Measurements from ENCODE around the gene TOP3A. TPM values are rescaled to one million over a fixed set of nuclear protein-coding genes. Genes with fewer than 3 reads are reported as not detected.

Gene TOP3A
- total and polyA plus RNA-seq, 2 donors (not counting 1 experiment from before 2014, with no cell fraction given) = 13.4 to 55.8 TPM

GRCh38 chr17:18236494-18236893 lies 78.3 kb downstream of the TOP3A start:
- Histone ChIP-seq H4K20me1 (ENCODE audit: control insufficient read depth, insufficient read depth, low read length, poor library complexity, severe bottlenecking) (no peaks in the 10 kb centered on the region), H3K4me1 (ENCODE audit: control insufficient read depth in 2 of 2, insufficient read depth in 2 of 2, low read length in 2 of 2) (no peaks in the 10 kb centered on the region), H3K36me3 (replicated peaks in 1 of 2; ENCODE audit: control extremely low read depth in 1 of 2, control insufficient read depth in 1 of 2, extremely low read depth in 1 of 2, insufficient read depth in 2 of 2, low read length in 1 of 2) (peaks cover 0 to 18% of the 10 kb centered on the region in 2 experiments), H3K27me3 (replicated peaks in 1 of 4; ENCODE audit: control extremely low read depth in 1 of 4, control insufficient read depth in 3 of 4, insufficient read depth in 4 of 4, low read length in 3 of 4) (no peaks in the 10 kb centered on the region), H3K4me2 (replicated peaks; ENCODE audit: low read depth, low read length, poor library complexity, severe bottlenecking) (no peak overlapping the region), H3K9me3 (ENCODE audit: control extremely low read depth in 1 of 3, control insufficient read depth in 2 of 3, insufficient read depth in 1 of 3, low read length in 2 of 3) (no peaks in the 10 kb centered on the region), H3K27ac (ENCODE audit: low read length in 2 of 2) (no peak overlapping the region), H3K79me2 (ENCODE audit: control insufficient read depth, insufficient read depth, low read length) (no peaks in the 10 kb centered on the region), H3K4me3 (ENCODE audit: control extremely low read depth in 1 of 5, extremely low read depth in 1 of 5, insufficient read depth in 1 of 5, low read depth in 2 of 5, low read length in 4 of 5) (no peak overlapping the region), H3K9ac (ENCODE audit: low read length) (no peak overlapping the region), H2AFZ (ENCODE audit: insufficient read depth, low read depth, low read length, poor library complexity, severe bottlenecking) (no peak overlapping the region)
- Mint-ChIP-seq H3K27me3 (no peaks in the 10 kb centered on the region), H3K4me3 (no peak overlapping the region), H3K9me3 (ENCODE audit: insufficient read depth) (no peaks in the 10 kb centered on the region), H3K4me1 (no peaks in the 10 kb centered on the region), H3K27ac (no peak overlapping the region)
- DNase-seq (no peak), ATAC-seq (ENCODE audit: low read depth) (no peak)
- ChIA-PET POLR2A (no interaction called here), CTCF (no interaction called here)
- WGBS (ENCODE audit: insufficient coverage) = 96% methylated on average over 18 of the region's 18 CpGs
- no peak for TF ChIP-seq CTCF (IDR thresholded peaks at IDR 0.05)
- no peak for TF ChIP-seq EZH2 (IDR thresholded peaks at IDR 0.05; ENCODE audit: borderline replicate concordance, insufficient read depth, low read depth, low read length, poor library complexity, severe bottlenecking)
- intact Hi-C loops (cut with micrococcal nuclease) = no loop called here

DNA sequence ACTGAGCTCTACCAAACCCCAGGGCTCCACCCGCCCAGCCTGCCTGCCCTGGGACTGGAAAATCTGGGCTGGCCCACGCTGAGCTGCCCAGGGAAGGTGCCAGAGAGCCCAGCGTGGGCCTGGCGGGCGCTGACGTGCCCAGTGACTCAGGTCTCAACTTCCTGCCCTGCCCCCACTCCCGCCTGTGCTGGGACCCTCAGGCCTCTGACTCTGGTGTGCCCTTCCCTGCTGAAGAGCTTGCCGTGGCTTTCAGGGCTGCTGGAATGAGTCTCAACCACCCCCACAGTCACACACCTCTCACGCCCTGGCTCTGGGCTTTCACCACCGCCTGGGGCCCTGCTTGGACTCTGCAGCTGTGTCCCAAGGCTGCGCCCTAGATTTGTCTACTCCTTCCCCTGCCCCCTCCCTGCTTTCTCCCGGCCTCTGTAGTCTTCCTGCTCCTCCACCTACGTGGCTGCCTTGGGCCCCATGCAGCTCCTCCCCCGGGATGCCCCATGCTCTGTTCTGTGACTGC lies 79.0 kb downstream of the TOP3A start:
- whole genome bisulfite sequencing (ENCODE audit: insufficient coverage) = 85% methylated on average over 14 of the region's 14 CpGs
- CTCF ChIA-PET = no interaction called here

More for the DNA sequence above, 79.0 kb downstream of the TOP3A start:
- ATAC-seq (ENCODE audit: low read depth) = no peak
- TF ChIP-seq EZH2 (IDR thresholded peaks at IDR 0.05; ENCODE audit: borderline replicate concordance, insufficient read depth, low read depth, low read length, poor library complexity, severe bottlenecking) (no peak), CTCF (IDR thresholded peaks at IDR 0.05) (no peak)
- intact Hi-C loops (cut with micrococcal nuclease) = no loop called here
- H3K9me3 ChIP-seq (ENCODE audit: control extremely low read depth in 1 of 3, control insufficient read depth in 2 of 3, insufficient read depth in 1 of 3, low read length in 2 of 3) = no peaks in the 10 kb centered on the region
- POLR2A ChIA-PET = no interaction called here
- no peaks in the 10 kb centered on the region for H3K27me3 ChIP-seq (replicated peaks in 1 of 4; ENCODE audit: control extremely low read depth in 1 of 4, control insufficient read depth in 3 of 4, insufficient read depth in 4 of 4, low read length in 3 of 4)
- H3K4me2 ChIP-seq (replicated peaks; ENCODE audit: low read depth, low read length, poor library complexity, severe bottlenecking) = no peak overlapping the region
- H3K9me3 Mint-ChIP-seq (ENCODE audit: insufficient read depth) = no peaks in the 10 kb centered on the region
- H3K79me2 ChIP-seq (ENCODE audit: control insufficient read depth, insufficient read depth, low read length) = no peaks in the 10 kb centered on the region
- peaks cover 0 to 18% of the 10 kb centered on the region in 2 experiments for H3K36me3 ChIP-seq (replicated peaks in 1 of 2; ENCODE audit: control extremely low read depth in 1 of 2, control insufficient read depth in 1 of 2, extremely low read depth in 1 of 2, insufficient read depth in 2 of 2, low read length in 1 of 2)
- H3K4me1 ChIP-seq (ENCODE audit: control insufficient read depth in 2 of 2, insufficient read depth in 2 of 2, low read length in 2 of 2) = no peaks in the 10 kb centered on the region
- no peak for DNase-seq
- no peak overlapping the region for H2AFZ ChIP-seq (ENCODE audit: insufficient read depth, low read depth, low read length, poor library complexity, severe bottlenecking)
- H3K4me3 ChIP-seq (ENCODE audit: control extremely low read depth in 1 of 5, extremely low read depth in 1 of 5, insufficient read depth in 1 of 5, low read depth in 2 of 5, low read length in 4 of 5) = no peak overlapping the region
- no peaks in the 10 kb centered on the region for H3K4me1 Mint-ChIP-seq
- H3K27ac ChIP-seq (ENCODE audit: low read length in 2 of 2) = no peak overlapping the region
- no peak overlapping the region for H3K9ac ChIP-seq (ENCODE audit: low read length)
- no peak overlapping the region for H3K27ac Mint-ChIP-seq
- no peaks in the 10 kb centered on the region for H4K20me1 ChIP-seq (ENCODE audit: control insufficient read depth, insufficient read depth, low read length, poor library complexity, severe bottlenecking)
- no peak overlapping the region for H3K4me3 Mint-ChIP-seq
- H3K27me3 Mint-ChIP-seq = no peaks in the 10 kb centered on the region
